GM23338 (cell line): ENCODE data around the gene NOVA1.

ENCODE experiments used
- CTCF ChIP-seq, 2 experiments: fragments of 200-600 bp in 1 of 2; sonication (generic) in 1 of 2; conservative IDR thresholded peaks; 2 replicates each; pipeline versions ENCODE4 v1.5.1 to v1.6.1; 2016 to 2017; ENCODE audit warnings: antibody characterized with exemption in 2 of 2, low read depth in 2 of 2, mild to moderate bottlenecking in 2 of 2, moderate library complexity in 1 of 2
- EZH2 ChIP-seq: fragments of 200-600 bp; sonication (generic); IDR thresholded peaks from one replicate; pipeline ENCODE4 v1.8.0; 2017; ENCODE audit warnings: antibody characterized with exemption, mild to moderate bottlenecking, low read depth; ENCODE audit not compliant: unreplicated experiment
- REST ChIP-seq: IDR thresholded peaks from one replicate; pipeline ENCODE4 v1.6.1; 2018; ENCODE audit warnings: antibody characterized with exemption; ENCODE audit not compliant: unreplicated experiment

GRCh38 chr14:26597589-26598080 is at the start of gene NOVA1:
- TF ChIP-seq CTCF (conservative IDR thresholded peaks at IDR 0.05; ENCODE audit: low read depth in 2 of 2): no peak
- TF ChIP-seq REST: no peak
- TF ChIP-seq EZH2: no peak
